Activated CD8-positive, alpha-beta memory T cell treated with anti-CD3 and anti-CD28 coated beads, Interleukin-2, amount 50 U/mL, for 4 hours (primary cell): Measurements from ENCODE around the gene ARPC5L.
A peak's percentile ranks its signal among the peaks of the same experiment; 100 is the strongest.
"Not testable (repeated sequence)": the region's sequence is repeated elsewhere in the genome, so short reads cannot be mapped to it uniquely, and the experiment has no call there.

Experiments
- DNase-seq: peaks from one replicate; pipeline ENCODE4 v3.0.0-alpha.2; 2020

The ARPC5L gene

DNA sequence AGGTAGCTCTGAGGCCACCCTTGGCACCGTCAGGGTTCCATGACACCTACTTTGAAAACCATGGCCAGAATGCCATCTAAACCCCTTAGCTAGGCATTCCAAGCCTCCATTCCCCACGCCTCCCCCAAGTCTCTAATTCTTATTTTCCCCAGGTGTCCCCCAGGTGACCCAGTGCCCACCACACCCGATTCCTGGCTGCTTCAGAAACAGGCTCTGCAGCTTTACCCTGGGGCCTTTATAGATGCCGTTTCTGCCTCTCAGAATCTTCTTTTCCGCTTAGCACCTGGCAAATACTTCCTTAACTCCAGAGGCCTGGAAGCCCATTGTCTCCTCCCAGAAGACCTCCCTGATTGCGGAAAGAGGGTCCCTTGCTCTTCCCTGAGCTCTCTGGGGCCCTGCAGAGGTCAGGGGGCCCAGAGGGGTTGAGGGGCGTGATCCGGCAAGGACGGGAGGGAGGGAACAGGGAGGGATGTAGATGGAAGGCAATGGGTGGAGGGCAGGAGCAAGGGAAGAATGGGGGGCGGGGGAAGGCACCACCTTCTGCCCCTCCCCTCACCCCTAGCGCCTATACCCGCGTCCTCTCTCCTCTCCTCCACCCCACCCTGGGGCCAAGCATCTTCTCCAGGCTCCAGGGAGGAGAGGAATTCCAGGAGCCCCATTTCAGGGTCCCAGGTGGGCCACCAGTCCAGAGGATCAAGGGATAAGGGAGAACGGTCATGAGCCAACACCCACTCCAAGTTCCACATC, 20.7 kb upstream of the ARPC5L start:
- no peak for DNase-seq

DNA sequence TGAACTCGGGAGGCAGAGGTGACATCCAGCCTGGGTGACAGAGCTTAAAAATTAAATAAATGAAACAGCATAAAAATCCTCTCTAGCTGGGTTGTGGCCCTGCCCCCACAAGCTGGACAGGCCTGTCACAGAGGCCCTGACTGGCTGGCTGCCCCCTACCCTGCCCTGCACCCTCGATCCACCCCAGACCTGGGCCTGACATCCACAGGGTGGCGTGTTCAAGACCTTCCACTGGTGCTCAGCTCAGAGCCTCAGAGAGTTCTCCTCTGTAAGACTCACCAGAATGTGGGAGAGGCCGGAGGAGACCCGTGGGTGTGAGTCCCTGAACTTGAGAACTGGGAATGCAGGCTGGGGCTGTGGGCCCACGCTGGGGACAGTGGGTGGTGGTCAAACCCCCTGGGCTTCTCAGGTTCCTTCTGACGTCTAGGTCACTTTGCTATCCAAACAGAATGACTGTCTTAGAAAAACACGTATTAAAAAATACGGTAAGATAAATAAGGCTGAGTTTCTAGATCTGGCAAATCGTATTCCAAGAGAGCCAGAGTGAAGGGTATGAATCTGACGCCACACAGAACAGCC, 18.4 kb upstream of the ARPC5L start:
- DNase-seq: no peak

DNA sequence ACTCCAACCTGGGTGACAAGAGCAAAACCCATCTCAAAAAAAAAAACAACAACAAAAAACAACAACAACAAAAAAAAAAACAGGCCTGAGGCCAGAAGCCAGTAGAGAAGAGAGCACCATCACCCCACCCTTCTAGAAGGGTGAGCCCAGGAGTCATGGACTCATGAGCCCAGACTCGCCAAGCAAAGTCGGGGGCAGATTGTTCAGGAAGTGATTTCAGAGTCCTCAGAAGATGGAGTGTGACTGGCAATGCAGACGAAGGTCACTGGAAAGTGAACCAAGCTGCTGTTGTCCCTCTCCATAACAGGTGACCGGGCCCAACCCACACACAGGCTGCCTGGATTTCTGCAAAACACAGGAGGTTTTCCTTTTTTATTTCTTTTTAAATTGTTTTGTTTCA, 17.6 kb upstream of the ARPC5L start:
- DNase-seq: no peak

DNA sequence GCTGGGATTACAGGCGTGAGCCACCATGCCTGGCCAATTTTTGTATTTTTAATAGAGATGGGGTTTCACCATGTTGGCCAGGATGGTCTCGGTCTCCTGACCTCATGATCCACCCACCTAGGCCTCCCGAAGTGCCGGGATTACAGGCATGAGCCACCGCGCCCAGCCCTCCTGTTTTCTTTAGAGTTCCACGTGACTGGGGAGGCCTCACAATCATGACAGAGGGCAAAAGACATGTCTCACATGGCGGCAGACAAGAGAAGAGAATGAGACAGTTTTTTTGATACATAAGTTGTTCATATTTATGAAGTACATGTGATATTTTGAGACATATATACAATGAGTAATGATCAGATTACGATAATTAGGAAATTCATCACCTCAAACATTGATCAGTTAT, 15.5 kb upstream of the ARPC5L start:
- not testable (repeated sequence) for DNase-seq

DNA sequence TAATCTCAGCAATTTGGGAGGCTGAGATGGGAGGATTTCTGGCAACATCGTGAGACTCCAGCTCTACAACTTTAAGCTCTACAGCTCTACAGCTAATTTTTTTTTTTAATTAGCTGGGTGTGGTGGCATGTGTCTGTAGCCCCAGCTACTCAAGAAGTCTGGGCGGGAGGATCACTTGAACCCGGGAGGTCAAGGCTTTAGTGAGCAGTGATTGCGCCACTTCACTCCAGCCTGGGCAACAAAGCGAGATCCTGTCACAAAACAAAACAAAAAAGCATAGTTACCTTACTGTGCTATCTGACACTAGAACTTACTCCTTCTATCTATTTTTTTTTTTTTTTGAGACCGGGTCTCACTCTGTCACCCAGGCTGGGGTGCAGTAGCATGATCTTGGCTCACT, 15.0 kb upstream of the ARPC5L start:
- no peak for DNase-seq

DNA sequence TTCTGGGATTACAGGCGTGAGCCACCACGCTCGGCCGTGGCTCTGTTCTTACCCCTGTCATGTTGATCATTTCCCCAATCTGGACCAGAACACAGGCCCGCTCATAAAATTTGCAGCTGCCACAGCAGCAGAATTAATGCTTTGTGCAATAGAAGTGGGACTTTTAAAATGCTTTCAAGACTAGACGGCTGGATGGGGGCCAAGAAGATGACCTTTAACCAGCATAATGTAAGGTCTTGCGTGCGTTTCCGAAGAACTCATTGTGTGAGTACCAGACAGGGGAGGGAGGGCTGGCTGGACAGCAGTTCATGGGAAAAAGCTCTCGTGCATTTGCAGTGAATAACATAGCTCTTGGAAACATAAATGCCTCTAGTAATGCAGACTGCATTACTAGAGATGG, 12.1 kb upstream of the ARPC5L start:
- no peak for DNase-seq

DNA sequence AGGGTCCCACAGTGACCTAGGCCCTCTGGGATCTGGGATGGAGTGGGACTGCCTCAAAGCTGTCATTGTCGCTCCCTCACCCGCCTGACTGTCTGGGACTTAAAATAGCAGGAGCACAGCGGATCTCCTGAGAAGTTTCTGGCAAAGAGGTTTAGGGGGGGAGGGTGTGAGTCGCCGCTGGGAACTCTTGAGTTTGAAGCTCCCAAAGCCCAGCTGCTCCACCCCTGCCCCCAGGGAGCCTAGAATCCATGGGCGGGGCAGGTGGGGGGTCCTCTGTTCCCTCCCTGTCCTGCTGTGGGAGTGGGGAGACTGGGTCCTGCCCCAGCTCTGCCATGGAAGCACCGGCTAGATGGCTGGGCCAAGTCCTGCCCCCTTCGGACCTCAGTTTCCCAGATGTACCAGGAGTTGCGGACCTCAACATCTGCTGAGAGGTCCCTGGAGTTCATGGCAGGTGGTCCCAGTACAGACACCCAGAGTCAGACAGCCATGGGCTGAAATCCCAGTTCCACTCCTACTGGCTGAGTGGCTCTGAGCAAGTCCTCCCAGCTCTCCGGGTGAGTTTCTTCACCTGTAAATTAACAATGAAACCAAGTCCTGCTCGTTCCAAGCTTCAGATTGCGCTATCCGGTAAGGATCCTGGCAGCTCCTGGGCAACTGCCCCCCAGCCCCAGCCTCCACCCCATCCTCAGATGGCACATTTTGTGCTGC, 9.7 kb upstream of the ARPC5L start:
- DNase-seq: no peak

DNA sequence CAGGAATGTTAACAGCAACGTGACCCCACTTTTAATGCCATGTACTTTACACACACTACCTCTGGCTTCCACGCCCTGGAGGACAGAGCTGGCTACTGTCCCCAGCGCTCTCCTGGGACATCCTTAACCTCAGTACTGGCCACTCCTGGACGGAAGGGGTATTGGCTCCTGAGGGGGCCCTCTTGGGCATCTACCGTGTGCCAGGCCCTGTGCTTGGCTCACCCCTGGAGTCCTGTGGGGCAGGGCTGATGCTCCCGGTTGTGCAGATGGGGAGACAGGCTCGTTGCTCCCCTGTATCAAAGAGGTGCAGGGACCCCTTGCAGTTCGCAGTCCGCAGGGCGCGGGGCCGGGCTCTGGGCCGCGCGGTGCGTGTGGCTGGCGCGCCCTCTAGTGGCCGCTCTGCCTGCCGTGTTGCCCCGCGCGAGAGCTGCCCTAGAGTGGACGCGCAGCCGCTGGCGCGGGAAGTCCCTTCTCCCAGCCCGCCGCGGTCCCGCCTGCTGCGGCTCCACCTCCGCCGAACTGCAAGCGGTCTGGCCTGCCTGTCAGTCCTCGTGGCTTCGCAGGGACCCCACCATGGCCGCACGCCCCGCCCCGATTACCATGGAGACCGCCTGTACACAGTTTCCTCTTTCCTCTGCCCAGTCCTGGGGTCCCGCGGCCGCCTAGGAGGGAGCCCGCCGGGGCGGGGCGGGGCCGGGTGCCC, 8.9 kb upstream of the ARPC5L start, which contains the start of gene WDR38:
Gene WDR38, plus strand, starts transcription at position 632 of the 703 bp plus-strand sequence. CDS start 72 bp downstream, outside the sequence.
- peak; percentile 77 for DNase-seq

DNA sequence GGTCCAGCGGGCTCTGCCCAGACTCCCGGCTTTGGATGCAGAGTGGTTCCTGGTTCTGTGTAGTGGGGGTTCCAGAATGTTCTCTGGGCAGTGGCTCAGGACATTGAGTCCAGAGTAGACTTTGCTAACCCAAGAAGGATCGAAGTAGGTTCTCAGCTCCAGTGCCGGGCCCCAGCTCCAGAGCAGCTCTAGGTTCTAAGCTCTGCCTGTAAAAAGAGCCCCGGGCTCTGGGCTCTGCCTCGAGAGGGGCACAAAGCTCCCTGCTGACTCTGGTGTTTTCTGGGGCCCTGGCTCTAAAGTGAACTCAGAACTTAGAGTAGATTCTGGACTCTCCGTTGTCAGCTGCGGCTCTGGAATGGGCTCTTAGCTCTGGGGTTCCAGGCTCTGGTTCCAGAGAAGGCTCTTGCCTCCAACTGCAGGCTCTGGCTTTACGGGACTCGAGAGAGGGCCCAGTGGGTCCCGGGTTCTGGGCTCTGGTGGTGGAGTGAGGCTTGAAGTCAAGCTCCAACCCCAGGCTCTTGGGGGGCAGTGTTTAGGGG, 8.3 kb upstream of the ARPC5L start:
- no peak for DNase-seq

DNA sequence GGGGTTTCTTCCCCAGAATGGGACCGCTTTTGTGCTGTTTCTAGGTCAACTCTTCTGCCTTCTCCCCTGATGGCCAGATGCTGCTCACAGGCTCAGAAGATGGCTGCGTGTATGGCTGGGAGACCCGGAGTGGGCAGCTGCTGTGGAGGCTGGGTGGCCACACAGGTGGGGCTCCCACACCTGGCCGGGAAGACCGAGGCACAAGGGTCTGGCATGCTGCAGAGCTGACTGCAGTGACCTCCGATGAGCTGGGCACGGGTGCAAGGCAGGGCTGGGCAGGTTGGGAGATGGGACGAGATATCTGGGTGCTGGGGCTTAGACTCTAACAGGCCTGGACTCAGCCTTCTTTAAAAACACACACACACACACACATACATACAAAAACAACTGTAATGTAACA, 7.8 kb upstream of the ARPC5L start:
- no peak for DNase-seq

DNA sequence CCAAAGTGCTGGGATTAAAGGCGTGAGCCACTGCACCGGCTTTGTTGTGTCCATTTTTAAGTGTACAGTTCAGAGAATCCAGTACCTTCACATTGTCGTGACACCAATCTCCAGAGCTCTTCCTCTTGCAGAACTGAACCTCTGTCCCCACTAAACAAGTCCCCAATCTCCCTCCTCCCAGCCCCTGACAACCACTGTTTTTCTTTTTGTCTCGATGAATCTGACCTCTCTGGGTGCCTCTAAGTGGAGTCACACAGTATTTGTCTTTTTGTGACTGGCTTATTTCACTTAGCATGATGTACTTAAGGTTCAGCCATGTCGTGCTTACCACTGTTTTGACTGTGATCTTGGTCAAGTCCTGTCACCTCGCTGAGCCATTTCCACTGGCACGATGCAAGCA, 7.1 kb upstream of the ARPC5L start:
- no peak for DNase-seq

DNA sequence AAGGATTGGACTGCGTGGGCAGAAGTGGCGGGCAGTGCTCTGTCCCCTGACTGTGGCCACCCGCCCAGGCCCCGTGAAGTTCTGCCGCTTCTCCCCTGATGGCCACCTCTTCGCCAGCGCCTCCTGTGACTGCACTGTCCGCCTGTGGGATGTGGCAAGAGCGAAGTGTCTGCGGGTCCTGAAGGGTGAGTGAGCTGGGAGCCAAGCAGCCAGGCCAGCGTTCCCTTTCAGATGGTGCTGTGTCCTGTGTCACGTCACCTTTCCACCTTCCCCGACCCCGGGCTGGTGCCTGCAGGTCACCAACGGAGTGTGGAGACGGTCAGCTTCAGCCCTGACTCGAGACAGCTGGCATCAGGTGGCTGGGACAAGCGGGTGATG, 6.4 kb upstream of the ARPC5L start:
- DNase-seq: no peak

DNA sequence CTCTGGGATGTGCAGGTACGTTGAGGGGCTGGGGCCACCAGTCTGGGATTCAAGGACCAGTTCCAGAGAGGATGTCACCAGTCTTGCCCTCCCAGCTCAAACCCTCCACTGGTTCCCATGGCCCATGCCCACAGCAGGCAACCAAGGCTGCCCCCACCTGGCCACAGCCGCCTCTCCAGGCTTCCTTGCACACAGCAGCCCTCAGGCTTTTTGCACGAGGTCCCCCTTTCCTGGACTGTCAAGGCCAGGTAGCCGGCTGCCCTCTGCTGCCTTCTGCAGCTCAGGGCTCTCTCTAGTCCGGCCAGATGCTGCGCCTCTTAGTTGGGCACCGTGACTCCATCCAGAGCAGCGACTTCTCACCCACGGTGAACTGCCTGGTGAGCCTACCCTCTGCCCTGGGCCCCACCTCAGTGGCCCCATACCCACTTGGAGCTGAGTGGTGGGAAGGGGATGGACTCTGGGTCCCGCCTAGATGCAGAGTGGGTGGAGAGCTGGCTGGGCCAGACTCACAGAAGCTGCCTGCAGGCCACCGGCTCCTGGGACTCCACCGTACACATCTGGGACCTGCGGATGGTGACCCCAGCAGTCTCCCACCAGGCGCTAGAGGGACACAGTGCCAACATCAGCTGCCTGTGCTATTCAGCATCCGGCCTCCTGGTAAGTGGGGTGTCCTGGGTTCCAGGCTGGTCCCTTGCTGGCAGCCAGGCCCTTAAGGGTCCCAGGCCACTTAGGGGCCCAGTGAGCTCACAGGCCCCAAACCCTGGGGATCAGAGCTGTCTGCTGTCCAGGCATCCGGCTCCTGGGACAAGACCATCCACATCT, 5.8 kb upstream of the ARPC5L start:
- DNase-seq: no peak

DNA sequence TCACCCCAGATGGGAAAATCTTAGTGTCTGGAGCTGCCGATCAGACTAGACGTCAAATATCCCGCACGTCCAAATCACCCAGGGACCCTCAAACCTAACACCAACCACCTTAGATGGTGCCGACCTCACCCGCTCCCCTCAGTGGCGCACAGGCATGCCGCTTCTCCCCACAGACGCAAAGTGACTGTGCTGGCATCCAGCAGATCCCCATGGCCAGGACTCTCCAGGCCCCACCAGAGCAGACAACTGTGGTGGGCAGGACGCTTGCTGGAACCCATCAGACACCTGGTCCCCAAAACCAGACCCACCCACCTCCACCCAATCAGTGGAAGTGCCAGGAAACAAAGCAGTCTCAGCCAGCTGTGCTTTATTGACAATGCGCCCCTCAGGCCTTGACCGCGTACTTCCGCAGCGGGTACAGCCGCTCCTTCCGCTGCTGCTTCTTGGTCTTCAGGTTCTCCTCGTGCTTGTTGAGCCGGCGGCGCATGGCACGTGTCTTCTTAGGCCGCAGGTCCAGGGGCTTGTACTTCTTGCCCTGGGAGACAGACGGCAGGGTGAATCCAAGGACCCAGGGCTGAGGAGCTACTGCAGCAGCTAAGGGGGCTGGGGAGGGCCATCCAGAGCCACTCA, 4.3 kb upstream of the ARPC5L start:
- no peak for DNase-seq

DNA sequence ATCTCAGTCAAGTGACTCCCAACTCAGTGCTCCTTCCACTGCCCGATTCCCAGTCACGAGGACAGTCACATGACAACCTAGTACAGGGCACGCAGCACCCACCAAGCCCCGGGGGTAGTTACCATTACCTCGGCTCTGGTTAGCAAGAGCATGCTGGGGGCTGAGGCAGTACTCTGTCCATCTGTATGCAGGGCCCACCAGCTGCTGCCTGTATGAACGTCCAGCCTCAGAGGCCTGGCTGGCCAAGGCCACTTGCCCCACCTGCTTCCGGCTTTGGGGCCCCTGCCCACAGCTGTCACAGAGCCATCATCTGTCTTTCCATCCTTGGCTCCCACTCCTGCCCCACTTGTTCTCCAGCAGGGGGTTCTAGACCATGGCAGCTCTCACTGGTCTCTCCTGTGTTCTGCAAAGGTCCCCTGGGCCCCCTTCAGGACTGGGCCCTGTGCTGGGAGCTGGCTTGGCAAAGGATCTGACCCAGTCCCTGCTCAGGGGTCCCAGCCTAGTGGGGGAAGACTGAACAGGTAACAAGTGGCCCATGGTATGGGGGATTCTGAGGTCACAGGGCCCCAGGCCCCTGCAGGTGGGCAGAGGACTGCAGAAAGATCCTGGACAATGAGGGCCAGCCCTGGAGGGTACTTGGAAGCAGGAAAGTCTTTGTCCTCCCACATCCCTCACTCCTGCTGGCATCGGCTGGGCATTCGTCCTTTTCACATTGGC, 3.4 kb upstream of the ARPC5L start:
- no peak for DNase-seq

DNA sequence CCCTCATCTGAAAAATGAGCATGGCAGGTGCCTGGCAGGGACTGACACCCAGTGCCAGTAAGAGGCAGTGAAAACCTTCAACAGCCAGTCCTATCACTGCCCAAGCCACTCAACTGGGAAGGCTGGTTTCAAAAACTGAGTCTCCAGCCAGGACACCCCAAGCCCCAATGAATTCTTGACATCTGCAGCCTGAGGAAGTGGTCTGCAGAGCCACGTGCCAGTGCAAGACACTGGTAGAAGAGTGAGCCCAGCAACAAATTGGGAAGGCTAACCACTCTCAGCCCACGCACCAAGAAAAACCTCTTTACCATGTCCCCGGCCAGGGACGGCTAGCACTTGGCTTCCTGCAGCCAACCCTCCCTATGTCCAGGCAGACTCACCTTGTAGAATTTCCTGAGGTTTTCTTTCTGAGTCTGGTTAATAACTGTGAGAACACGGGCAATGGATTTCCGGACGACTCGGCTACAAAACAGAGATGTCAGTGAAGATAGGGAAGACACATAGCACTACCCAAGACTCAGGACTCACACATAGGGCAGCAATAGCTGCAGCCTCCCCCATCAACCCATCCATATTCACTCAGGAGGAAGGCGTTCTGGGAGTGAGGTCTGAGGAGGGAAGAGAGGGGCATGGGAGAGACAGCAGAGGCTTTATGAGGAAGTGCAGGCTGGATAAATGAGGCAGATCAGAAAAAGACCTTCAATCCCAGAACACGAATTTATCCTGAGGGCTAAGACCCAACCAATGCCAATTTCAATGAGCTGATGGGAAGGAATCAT, 1.9 kb upstream of the ARPC5L start:
- no peak for DNase-seq

DNA sequence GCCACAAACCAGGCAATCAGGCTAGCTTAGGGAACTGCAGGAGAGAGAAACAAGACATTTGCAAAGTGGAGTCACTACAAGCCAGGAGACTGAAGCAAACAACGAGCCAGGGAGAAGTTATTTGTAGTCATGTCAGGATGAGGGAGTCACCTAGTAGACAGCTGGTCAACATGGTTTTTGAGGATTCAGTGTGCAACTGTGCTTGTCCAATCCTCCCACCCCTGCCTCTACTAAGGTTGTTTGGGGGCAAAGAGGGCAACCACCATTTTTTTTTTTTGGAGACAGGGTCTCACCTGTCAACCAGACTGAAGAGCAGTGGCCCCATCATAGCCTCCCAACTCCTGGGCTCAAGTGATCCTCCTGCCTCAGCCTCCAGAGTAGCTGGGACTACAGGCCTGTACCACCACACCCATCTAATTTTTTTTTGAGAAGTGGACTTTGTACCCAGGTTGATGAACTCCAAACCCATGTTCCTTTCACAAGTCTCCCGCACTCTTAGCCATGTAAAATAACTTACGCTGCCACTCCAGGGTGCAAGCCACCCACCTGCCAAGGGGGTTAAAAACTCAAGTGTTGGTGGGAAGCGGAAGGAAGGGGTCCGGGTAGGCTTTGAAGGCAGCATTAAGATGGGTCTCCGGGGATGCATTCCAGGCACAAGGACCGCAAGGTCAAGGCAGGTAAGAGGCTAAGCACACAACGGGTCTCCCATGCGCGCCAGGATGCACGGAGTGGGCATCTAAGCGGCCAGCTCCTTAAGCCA, 1.2 kb upstream of the ARPC5L start:
- no peak for DNase-seq

DNA sequence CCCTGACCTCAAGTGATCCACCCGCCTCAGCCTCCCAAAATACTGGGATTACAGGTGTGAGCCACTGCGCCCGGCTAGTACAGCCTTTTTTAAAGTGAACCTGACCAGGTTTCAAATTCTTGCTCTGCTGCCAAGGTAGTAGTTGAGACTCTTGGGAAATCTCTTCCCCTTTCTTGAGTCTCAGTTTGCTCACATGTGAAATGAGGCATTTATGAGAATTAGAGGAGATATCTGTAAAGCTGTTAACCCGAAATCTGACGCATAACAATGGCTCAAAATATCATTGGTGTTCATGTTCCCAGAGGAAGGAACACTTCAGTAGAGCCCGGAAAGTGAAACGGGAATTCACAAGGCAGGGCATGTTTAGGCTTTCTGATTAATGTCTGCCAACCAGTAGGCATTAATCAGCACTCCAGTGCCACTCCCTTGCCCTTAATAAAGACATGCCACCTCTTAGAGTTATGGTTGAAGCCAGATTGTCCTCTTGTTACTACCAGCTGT, 1.5 kb downstream of the ARPC5L start:
- no peak for DNase-seq
